ENCODE data around the gene FAM83F.
A peak's percentile ranks its signal among the peaks of the same experiment; 100 is the strongest.
"Not testable (repeated sequence)": the region's sequence is repeated elsewhere in the genome, so short reads cannot be mapped to it uniquely, and the experiment has no call there.

The FAM83F gene

DNA sequence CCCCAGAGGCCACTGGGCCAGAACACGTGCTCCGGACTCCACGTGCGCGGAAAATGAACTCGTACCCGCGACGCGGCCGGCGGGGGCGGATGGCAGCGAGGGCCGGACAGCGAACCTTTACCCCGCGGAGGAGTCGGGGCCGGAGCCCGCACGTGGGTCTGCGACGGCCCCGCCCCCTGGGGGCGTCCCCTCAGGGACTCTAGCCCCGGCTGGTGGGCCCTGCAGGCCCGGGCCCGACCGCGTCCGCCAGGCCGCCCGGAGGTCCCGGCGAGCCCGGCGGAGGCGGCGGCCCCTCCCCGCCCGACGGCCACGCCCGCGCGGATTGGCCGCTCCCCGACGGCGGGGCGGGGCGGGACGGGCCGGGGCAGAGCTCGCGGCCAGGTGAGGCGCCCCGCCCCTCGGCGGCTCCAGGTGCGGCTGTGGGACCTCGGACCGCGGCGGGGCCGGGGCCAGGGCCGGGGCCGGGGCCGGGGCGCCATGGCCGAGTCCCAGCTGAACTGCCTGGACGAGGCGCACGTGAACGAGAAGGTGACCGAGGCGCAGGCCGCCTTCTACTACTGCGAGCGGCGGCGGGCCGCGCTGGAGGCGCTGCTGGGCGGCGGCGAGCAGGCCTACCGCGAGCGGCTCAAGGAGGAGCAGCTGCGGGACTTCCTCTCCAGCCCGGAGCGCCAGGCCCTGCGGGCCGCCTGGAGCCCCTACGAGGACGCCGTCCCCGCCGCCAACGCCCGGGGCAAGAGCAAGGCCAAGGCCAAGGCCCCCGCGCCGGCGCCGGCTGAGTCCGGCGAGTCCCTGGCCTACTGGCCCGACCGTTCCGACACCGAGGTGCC, at the start of gene FAM83F:
Gene FAM83F (plus strand): TSS at position 389 of the 827 bp plus-strand sequence. CDS start 89 bp downstream, at position 478.
- Mint-ChIP-seq H3K4me1 (peaks cover 62% of the 10 kb centered on the region), H3K36me3 (ENCODE audit: low read depth) (no peaks in the 10 kb centered on the region), H3K27ac (no peak within 1 kb of the TSS), H3K9me3 (no peaks in the 10 kb centered on the region), H3K4me3 (peak within 1 kb of the TSS; percentile 37), H3K27me3 (ENCODE audit: low read depth, poor library complexity) (peaks cover 52% of the 10 kb centered on the region)
- DNase-seq: peak; percentile 68
- TF ChIP-seq CTCF (IDR thresholded peaks at IDR 0.05): no peak

- TF ChIP-seq CTCF (IDR thresholded peaks at IDR 0.05): no peak
- no peaks in the 10 kb centered on the region for H3K27me3 Mint-ChIP-seq (ENCODE audit: low read depth, poor library complexity)
- H3K4me1 Mint-ChIP-seq: peaks cover 83% of the 10 kb centered on the region
- no peak for DNase-seq
- no peak overlapping the region for H3K27ac Mint-ChIP-seq
- no peaks in the 10 kb centered on the region for H3K36me3 Mint-ChIP-seq (ENCODE audit: low read depth)
- no peaks in the 10 kb centered on the region for H3K9me3 Mint-ChIP-seq
- no peak overlapping the region for H3K4me3 Mint-ChIP-seq
Observed at GRCh38 chr22:39946126-39946502, 48.6 kb upstream of the FAM83F start.

DNA sequence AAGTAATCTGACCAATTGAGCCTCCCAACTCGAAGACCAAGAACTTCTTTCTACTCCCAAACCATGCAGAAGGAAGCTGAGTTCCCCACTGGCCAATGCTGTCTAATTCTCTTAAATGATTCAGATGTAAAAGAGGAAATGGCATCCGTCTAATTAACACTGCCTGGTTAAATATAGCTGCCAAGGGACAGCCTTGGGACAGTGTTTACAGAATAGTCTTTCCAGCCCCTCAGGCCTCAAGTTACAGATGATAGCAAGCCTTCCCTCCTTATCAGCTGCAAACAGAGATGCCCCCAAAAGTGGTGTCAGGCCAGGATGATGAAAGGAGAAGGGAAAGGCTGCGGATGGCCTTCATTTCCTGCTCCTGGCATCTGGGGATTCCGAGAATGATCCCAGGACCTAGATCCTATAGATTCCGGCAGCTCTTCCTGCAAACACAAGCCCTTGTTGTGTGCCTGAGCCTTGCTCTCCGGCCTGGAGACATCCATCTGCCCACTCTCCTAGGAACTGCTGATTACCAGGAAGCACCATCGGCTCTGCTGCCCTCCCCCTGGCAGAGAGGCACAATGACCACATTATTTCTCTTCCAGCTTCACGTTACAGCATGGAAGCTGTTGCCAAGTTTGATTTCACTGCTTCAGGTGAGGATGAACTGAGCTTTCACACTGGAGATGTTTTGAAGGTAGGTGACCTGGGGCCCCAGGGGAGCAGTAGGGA, 48.1 kb upstream of the FAM83F start:
- peak overlapping the region; percentile 31 for H3K27ac Mint-ChIP-seq
- no peak overlapping the region for H3K4me3 Mint-ChIP-seq
- no peak for DNase-seq

DNA sequence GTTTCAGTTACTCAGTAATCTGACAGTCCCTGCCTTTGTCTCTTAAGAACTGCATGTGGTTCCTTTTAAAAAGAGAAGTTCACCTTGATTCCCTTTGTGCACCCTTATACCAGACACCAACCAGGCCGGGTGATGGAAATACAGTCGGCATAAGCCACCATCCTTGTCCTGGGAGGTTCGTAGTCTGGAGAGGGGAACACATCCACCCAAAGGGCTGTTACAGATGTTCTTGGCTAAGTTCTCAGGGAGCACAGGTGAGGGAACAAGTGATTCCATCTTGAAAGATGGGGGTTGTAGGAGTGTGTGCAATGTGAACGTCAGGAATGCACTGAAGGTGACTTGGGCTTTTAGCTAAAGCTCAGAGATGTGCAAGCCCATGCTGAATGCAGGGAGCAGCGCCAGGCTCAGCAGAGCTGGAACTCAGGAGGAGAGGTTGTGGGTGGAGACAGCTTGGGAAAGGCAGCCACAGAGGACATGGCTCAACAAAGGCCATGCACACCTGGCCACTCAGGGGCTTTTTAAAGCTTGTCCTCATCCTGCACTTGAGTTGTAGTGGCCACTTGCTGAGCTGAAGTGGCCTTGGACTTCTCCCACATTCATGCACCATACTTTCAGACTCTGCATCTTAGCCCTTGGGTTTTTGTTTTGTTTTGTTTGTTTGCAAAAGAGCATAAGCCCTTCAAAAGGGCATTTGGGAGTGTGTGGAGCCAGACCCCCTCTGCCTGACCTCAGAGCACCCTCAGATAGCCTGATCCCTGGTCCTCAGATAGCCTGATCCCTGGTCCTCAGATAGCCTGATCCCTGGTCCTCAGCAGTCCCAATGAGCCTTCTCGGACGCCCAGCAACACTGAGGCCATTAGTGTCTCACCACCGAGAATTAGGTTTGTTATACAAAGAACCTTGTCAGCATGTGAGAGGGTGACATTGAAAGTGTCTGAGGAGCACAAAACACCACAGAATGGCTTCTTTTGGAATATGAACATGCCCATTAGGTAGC, 47.2 kb upstream of the FAM83F start:
- Mint-ChIP-seq H3K36me3 (ENCODE audit: low read depth) (no peaks in the 10 kb centered on the region), H3K27ac (peak overlapping the region; percentile 74), H3K4me3 (no peak overlapping the region), H3K4me1 (peaks cover 85% of the 10 kb centered on the region), H3K27me3 (ENCODE audit: low read depth, poor library complexity) (peaks cover 3% of the 10 kb centered on the region), H3K9me3 (no peaks in the 10 kb centered on the region)
- no peak for TF ChIP-seq CTCF (IDR thresholded peaks at IDR 0.05)
- no peak for DNase-seq

More for the DNA sequence above, 48.1 kb upstream of the FAM83F start:
- Mint-ChIP-seq H3K4me1 (peaks cover 84% of the 10 kb centered on the region), H3K36me3 (ENCODE audit: low read depth) (no peaks in the 10 kb centered on the region), H3K9me3 (no peaks in the 10 kb centered on the region), H3K27me3 (ENCODE audit: low read depth, poor library complexity) (no peaks in the 10 kb centered on the region)
- no peak for TF ChIP-seq CTCF (IDR thresholded peaks at IDR 0.05)

- peak overlapping the region; percentile 28 for H3K27ac Mint-ChIP-seq
- H3K4me1 Mint-ChIP-seq: peaks cover 75% of the 10 kb centered on the region
- H3K36me3 Mint-ChIP-seq (ENCODE audit: low read depth): no peaks in the 10 kb centered on the region
- H3K27me3 Mint-ChIP-seq (ENCODE audit: low read depth, poor library complexity): peaks cover 7% of the 10 kb centered on the region
- no peak overlapping the region for H3K4me3 Mint-ChIP-seq
- no peak for DNase-seq
- no peak for TF ChIP-seq CTCF (IDR thresholded peaks at IDR 0.05)
- H3K9me3 Mint-ChIP-seq: no peaks in the 10 kb centered on the region
Observed at GRCh38 chr22:39949964-39950737, 44.6 kb upstream of the FAM83F start.

GRCh38 chr22:39951603-39952293, 43.0 kb upstream of the FAM83F start:
- not testable (repeated sequence) for H3K36me3 Mint-ChIP-seq (ENCODE audit: low read depth); DNase-seq; H3K4me3 Mint-ChIP-seq; H3K9me3 Mint-ChIP-seq; H3K27ac Mint-ChIP-seq
- Mint-ChIP-seq H3K4me1 (peaks cover 60% of the 10 kb centered on the region), H3K27me3 (ENCODE audit: low read depth, poor library complexity) (peaks cover 12% of the 10 kb centered on the region)

Data from nephron progenitor cell (in vitro differentiated cells).